ENCODE results near the gene PARD6B. TPM values are rescaled to one million over a fixed set of nuclear protein-coding genes. Genes with fewer than 3 reads are reported as not detected.

Gene PARD6B
- total RNA-seq, 1 donor from 2014 or later: 2.2 TPM

DNA sequence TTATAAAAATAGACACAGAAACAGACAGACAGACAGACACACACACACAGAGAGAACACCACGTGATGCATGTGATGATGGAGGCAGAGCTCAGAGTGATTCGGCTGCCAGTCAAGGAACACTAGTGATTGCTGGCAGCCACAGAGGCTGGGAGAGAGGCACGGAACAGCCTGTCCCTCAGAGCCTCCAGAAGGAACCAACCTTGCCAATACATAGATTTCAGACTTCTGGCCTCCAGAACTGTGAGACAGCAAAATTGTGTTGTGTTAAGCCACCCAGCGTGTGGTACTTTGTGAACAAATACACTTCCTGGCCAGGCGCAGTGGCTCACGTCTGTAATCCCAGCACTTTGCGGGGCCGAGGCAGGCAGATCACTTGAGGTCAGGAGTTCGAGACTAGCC is 9.5 kb upstream of the PARD6B start:
- no peak for TF ChIP-seq CTCF (IDR thresholded peaks at IDR 0.05)
- no peaks in the 10 kb centered on the region for H3K36me3 Mint-ChIP-seq (ENCODE audit: low read depth)
- peak overlapping the region; percentile 82 for H3K27ac Mint-ChIP-seq (ENCODE audit: unreplicated experiment)
- H3K9me3 Mint-ChIP-seq (ENCODE audit: low read depth): no peaks in the 10 kb centered on the region
- no peak for DNase-seq (ENCODE audit: low spot score)
- peaks cover 3% of the 10 kb centered on the region for H3K27me3 Mint-ChIP-seq (ENCODE audit: low read depth)
- H3K4me3 Mint-ChIP-seq (ENCODE audit: unreplicated experiment): no peak overlapping the region
- peaks cover 24% of the 10 kb centered on the region for H3K4me1 Mint-ChIP-seq (ENCODE audit: low read depth)

- TF ChIP-seq CTCF (IDR thresholded peaks at IDR 0.05): no peak
- peak overlapping the region; percentile 82 for H3K27ac Mint-ChIP-seq (ENCODE audit: unreplicated experiment)
- no peaks in the 10 kb centered on the region for H3K36me3 Mint-ChIP-seq (ENCODE audit: low read depth)
- H3K27me3 Mint-ChIP-seq (ENCODE audit: low read depth): peaks cover 3% of the 10 kb centered on the region
- DNase-seq (ENCODE audit: low spot score): no peak
- peaks cover 24% of the 10 kb centered on the region for H3K4me1 Mint-ChIP-seq (ENCODE audit: low read depth)
- no peaks in the 10 kb centered on the region for H3K9me3 Mint-ChIP-seq (ENCODE audit: low read depth)
- H3K4me3 Mint-ChIP-seq (ENCODE audit: unreplicated experiment): no peak overlapping the region
Measured at GRCh38 chr20:50722424-50723155, 8.8 kb upstream of the PARD6B start.

GRCh38 chr20:50723672-50724071 is 7.7 kb upstream of the PARD6B start:
- Mint-ChIP-seq H3K27ac (ENCODE audit: unreplicated experiment) (no peak overlapping the region), H3K27me3 (ENCODE audit: low read depth) (no peaks in the 10 kb centered on the region)

GRCh38 chr20:50724112-50724725 is 7.2 kb upstream of the PARD6B start:
- no peaks in the 10 kb centered on the region for H3K36me3 Mint-ChIP-seq (ENCODE audit: low read depth)
- H3K27me3 Mint-ChIP-seq (ENCODE audit: low read depth): no peaks in the 10 kb centered on the region

More at GRCh38 chr20:50723672-50724071, 7.7 kb upstream of the PARD6B start:
- H3K9me3 Mint-ChIP-seq (ENCODE audit: low read depth): no peaks in the 10 kb centered on the region
- H3K4me1 Mint-ChIP-seq (ENCODE audit: low read depth): peaks cover 14% of the 10 kb centered on the region
- H3K4me3 Mint-ChIP-seq (ENCODE audit: unreplicated experiment): no peak overlapping the region
- no peak for TF ChIP-seq CTCF (IDR thresholded peaks at IDR 0.05)
- no peak for DNase-seq (ENCODE audit: low spot score)
- H3K36me3 Mint-ChIP-seq (ENCODE audit: low read depth): no peaks in the 10 kb centered on the region

More at GRCh38 chr20:50724112-50724725, 7.2 kb upstream of the PARD6B start:
- no peak overlapping the region for H3K27ac Mint-ChIP-seq (ENCODE audit: unreplicated experiment)
- H3K4me3 Mint-ChIP-seq (ENCODE audit: unreplicated experiment): no peak overlapping the region
- H3K4me1 Mint-ChIP-seq (ENCODE audit: low read depth): peaks cover 13% of the 10 kb centered on the region
- TF ChIP-seq CTCF (IDR thresholded peaks at IDR 0.05): no peak
- no peaks in the 10 kb centered on the region for H3K9me3 Mint-ChIP-seq (ENCODE audit: low read depth)
- no peak for DNase-seq (ENCODE audit: low spot score)

All from chondrocyte (in vitro differentiated cells).